ENCODE data around the gene TRIM69.
"Not testable (repeated sequence)": the region's sequence is repeated elsewhere in the genome, so short reads cannot be mapped to it uniquely, and the experiment has no call there.

TRIM69 gene

GRCh38 chr15:44720460-44721176, 15.7 kb upstream of the TRIM69 start:
- Histone ChIP-seq H3K36me3 (peaks cover 31% of the 10 kb centered on the region), H3K9me3 (no peaks in the 10 kb centered on the region), H3K27me3 (no peaks in the 10 kb centered on the region), H3K4me3 (ENCODE audit: low read depth, low read length) (no peak overlapping the region), H3K4me1 (no peaks in the 10 kb centered on the region)
- no peak for TF ChIP-seq CTCF (IDR thresholded peaks at IDR 0.05; ENCODE audit: low read depth, low read length)
- DNase-seq = no peak

- no peak for TF ChIP-seq CTCF (IDR thresholded peaks at IDR 0.05; ENCODE audit: low read depth, low read length)
- Histone ChIP-seq H3K4me1 (peaks cover 3% of the 10 kb centered on the region; the same call in 1 of the 2 replicates), H3K36me3 (peaks cover 17% of the 10 kb centered on the region), H3K27me3 (no peaks in the 10 kb centered on the region), H3K4me3 (ENCODE audit: low read depth, low read length) (no peak overlapping the region), H3K9me3 (no peaks in the 10 kb centered on the region)
- no peak for DNase-seq
These were observed 14.3 kb upstream of the TRIM69 start for GRCh38 chr15:44722011-44722410.

- no peak for DNase-seq
- H3K27me3 ChIP-seq = no peaks in the 10 kb centered on the region
- no peak overlapping the region for H3K4me3 ChIP-seq (ENCODE audit: low read depth, low read length)
- TF ChIP-seq CTCF (IDR thresholded peaks at IDR 0.05; ENCODE audit: low read depth, low read length) = no peak
- H3K36me3 ChIP-seq = no peaks in the 10 kb centered on the region
- peaks cover 14% of the 10 kb centered on the region for H3K4me1 ChIP-seq
- H3K9me3 ChIP-seq = no peaks in the 10 kb centered on the region
These were observed 10.2 kb upstream of the TRIM69 start for GRCh38 chr15:44726136-44726535.

GRCh38 chr15:44726568-44727484, 9.5 kb upstream of the TRIM69 start:
- TF ChIP-seq CTCF (IDR thresholded peaks at IDR 0.05; ENCODE audit: low read depth, low read length) = no peak; the same call in 1 of the 2 replicates
- peak; percentile 50 for DNase-seq
- peaks cover 14% of the 10 kb centered on the region for H3K4me1 ChIP-seq
- no peaks in the 10 kb centered on the region for H3K9me3 ChIP-seq
- no peak overlapping the region for H3K4me3 ChIP-seq (ENCODE audit: low read depth, low read length)
- no peaks in the 10 kb centered on the region for H3K27me3 ChIP-seq
- no peaks in the 10 kb centered on the region for H3K36me3 ChIP-seq

GRCh38 chr15:44727485-44728231, 8.7 kb upstream of the TRIM69 start:
- Histone ChIP-seq H3K4me1 (peaks cover 14% of the 10 kb centered on the region), H3K36me3 (no peaks in the 10 kb centered on the region), H3K27me3 (no peaks in the 10 kb centered on the region), H3K4me3 (ENCODE audit: low read depth, low read length) (no peak overlapping the region; the same call in 1 of the 2 replicates), H3K9me3 (no peaks in the 10 kb centered on the region)
- DNase-seq = no peak
- TF ChIP-seq CTCF (IDR thresholded peaks at IDR 0.05; ENCODE audit: low read depth, low read length) = no peak

- peak overlapping the region; percentile 97 for H3K4me3 ChIP-seq (ENCODE audit: low read depth, low read length)
- not testable (repeated sequence) for H3K27me3 ChIP-seq, DNase-seq, H3K36me3 ChIP-seq, H3K9me3 ChIP-seq
- peaks cover 14% of the 10 kb centered on the region for H3K4me1 ChIP-seq
These were observed 8.1 kb upstream of the TRIM69 start for GRCh38 chr15:44728232-44728575.

All from BE2C (cell line).